Measurements from ENCODE around the gene MARCHF3. TPM values are rescaled to one million over a fixed set of nuclear protein-coding genes. Genes with fewer than 3 reads are reported as not detected.

Gene MARCHF3
- total RNA-seq, 1 experiment from 2014 or later = 5.4 TPM

- intact Hi-C loops (cut with micrococcal nuclease) = no loop called here
- CTCF ChIA-PET = interaction anchor here (0.6 kb wide), 1 partner anchor 300 kb away, joined by 3 read pairs; no protein-coding TSS in a partner anchor
These were observed 17.0 kb downstream of the MARCHF3 start for GRCh38 chr5:127013407-127013806.

GRCh38 chr5:127012916-127013315 lies 17.4 kb downstream of the MARCHF3 start:
- no peak overlapping the region for H3K4me3 Mint-ChIP-seq (ENCODE audit: unreplicated experiment)
- H3K27me3 Mint-ChIP-seq (ENCODE audit: insufficient read depth, unreplicated experiment) = no peaks in the 10 kb centered on the region
- H3K27ac Mint-ChIP-seq (ENCODE audit: low read depth, unreplicated experiment) = peak overlapping the region; percentile 70
- no TSS peak for BruUV-seq (replicated peaks)
- H3K4me1 Mint-ChIP-seq (ENCODE audit: insufficient read depth, unreplicated experiment) = peaks cover 20% of the 10 kb centered on the region
- DNase-seq (ENCODE audit: unreplicated experiment) = peak; percentile 48
- intact Hi-C loops (cut with micrococcal nuclease) = no loop called here
- no peaks in the 10 kb centered on the region for H3K36me3 Mint-ChIP-seq (ENCODE audit: insufficient read depth, unreplicated experiment)
- no peaks in the 10 kb centered on the region for H3K9me3 Mint-ChIP-seq (ENCODE audit: unreplicated experiment)
- POLR2A ChIA-PET = interaction anchor here (0.6 to 3.2 kb wide), 7 partner anchors 14 to 822 kb away, joined by 3 to 13 read pairs (median 4); no protein-coding TSS in a partner anchor
- TF ChIP-seq CTCF (IDR thresholded peaks at IDR 0.05; ENCODE audit: unreplicated experiment) = no peak
- CTCF ChIA-PET = interaction anchor here (0.6 kb wide), 1 partner anchor 301 kb away, joined by 3 read pairs; no protein-coding TSS in a partner anchor

More at GRCh38 chr5:127013407-127013806, 17.0 kb downstream of the MARCHF3 start:
- H3K27me3 Mint-ChIP-seq (ENCODE audit: insufficient read depth, unreplicated experiment) = no peaks in the 10 kb centered on the region
- POLR2A ChIA-PET = interaction anchor here (0.6 to 3.2 kb wide), 6 partner anchors 13 to 72 kb away, joined by 3 to 13 read pairs (median 4); no protein-coding TSS in a partner anchor
- DNase-seq (ENCODE audit: unreplicated experiment) = no peak
- H3K4me3 Mint-ChIP-seq (ENCODE audit: unreplicated experiment) = no peak overlapping the region
- no peak for TF ChIP-seq CTCF (IDR thresholded peaks at IDR 0.05; ENCODE audit: unreplicated experiment)
- H3K4me1 Mint-ChIP-seq (ENCODE audit: insufficient read depth, unreplicated experiment) = peaks cover 20% of the 10 kb centered on the region
- no TSS peak for BruUV-seq (replicated peaks)
- H3K36me3 Mint-ChIP-seq (ENCODE audit: insufficient read depth, unreplicated experiment) = no peaks in the 10 kb centered on the region
- no peaks in the 10 kb centered on the region for H3K9me3 Mint-ChIP-seq (ENCODE audit: unreplicated experiment)
- peak overlapping the region; percentile 70 for H3K27ac Mint-ChIP-seq (ENCODE audit: low read depth, unreplicated experiment)

GRCh38 chr5:127011961-127012644 lies 18.3 kb downstream of the MARCHF3 start:
- Mint-ChIP-seq H3K4me1 (ENCODE audit: insufficient read depth, unreplicated experiment) (peaks cover 20% of the 10 kb centered on the region), H3K9me3 (ENCODE audit: unreplicated experiment) (no peaks in the 10 kb centered on the region), H3K27me3 (ENCODE audit: insufficient read depth, unreplicated experiment) (no peaks in the 10 kb centered on the region), H3K27ac (ENCODE audit: low read depth, unreplicated experiment) (no peak overlapping the region), H3K4me3 (ENCODE audit: unreplicated experiment) (no peak overlapping the region), H3K36me3 (ENCODE audit: insufficient read depth, unreplicated experiment) (no peaks in the 10 kb centered on the region)
- CTCF ChIA-PET = no interaction called here
- no peak for TF ChIP-seq CTCF (IDR thresholded peaks at IDR 0.05; ENCODE audit: unreplicated experiment)
- DNase-seq (ENCODE audit: unreplicated experiment) = no peak
- BruUV-seq (replicated peaks) = no TSS peak
- POLR2A ChIA-PET = interaction anchor here (0.6 to 3.2 kb wide), 10 partner anchors 14 to 821 kb away, joined by 3 to 13 read pairs (median 3); partner anchors contain the start of gene LMNB1
- intact Hi-C loops (cut with micrococcal nuclease) = loop anchor here (1.0 kb wide), 1 partner anchor 51 kb away; no protein-coding TSS in a partner anchor

- intact Hi-C loops (cut with micrococcal nuclease) = loop anchor here (1.0 kb wide), 1 partner anchor 50 kb away; no protein-coding TSS in a partner anchor
- CTCF ChIA-PET = interaction anchor here (1.0 kb wide), 1 partner anchor 18 kb away, joined by 5 read pairs; no protein-coding TSS in a partner anchor
- Mint-ChIP-seq H3K9me3 (ENCODE audit: unreplicated experiment) (no peaks in the 10 kb centered on the region), H3K27ac (ENCODE audit: low read depth, unreplicated experiment) (no peak overlapping the region), H3K27me3 (ENCODE audit: insufficient read depth, unreplicated experiment) (no peaks in the 10 kb centered on the region), H3K4me3 (ENCODE audit: unreplicated experiment) (no peak overlapping the region), H3K36me3 (ENCODE audit: insufficient read depth, unreplicated experiment) (no peaks in the 10 kb centered on the region), H3K4me1 (ENCODE audit: insufficient read depth, unreplicated experiment) (peaks cover 20% of the 10 kb centered on the region)
- DNase-seq (ENCODE audit: unreplicated experiment) = peak; percentile 66
- POLR2A ChIA-PET = interaction anchor here (0.7 to 3.2 kb wide), 6 partner anchors 18 to 245 kb away, joined by 3 to 13 read pairs (median 4); partner anchors contain the start of gene LMNB1
- BruUV-seq (replicated peaks) = no TSS peak
- TF ChIP-seq CTCF (IDR thresholded peaks at IDR 0.05; ENCODE audit: unreplicated experiment) = no peak
These were observed 19.2 kb downstream of the MARCHF3 start for GRCh38 chr5:127011153-127011552.

Measured in MCF 10A (cell line).